NCI-H128 (cell line): ENCODE results near the gene ABCE1.
"Not testable (repeated sequence)": the region's sequence is repeated elsewhere in the genome, so short reads cannot be mapped to it uniquely, and the experiment has no call there.

Source experiments
- DNase-seq: peaks from one replicate; lab custom pipeline; 2025; ENCODE audit not compliant: unreplicated experiment; lab: John Stamatoyannopoulos, UW

ABCE1 gene

DNA sequence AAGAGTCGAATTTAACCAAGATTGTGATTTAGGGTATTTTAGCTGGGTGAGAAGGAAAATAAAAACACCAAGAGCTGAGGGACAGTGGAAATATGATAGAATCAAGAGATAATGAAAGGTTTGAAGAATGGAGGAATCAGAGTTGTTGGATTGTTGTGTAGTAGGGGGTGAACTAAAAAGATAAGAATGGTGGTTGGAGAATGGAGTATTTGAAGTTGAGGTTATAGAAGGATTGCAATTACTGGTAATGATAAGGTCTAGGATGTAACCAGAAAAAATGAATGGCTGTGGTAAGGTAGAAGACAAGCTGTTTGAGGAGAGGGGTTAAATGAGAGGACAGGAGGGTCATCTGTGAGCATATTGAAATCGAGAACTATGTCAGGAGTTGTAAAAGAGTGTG, 4.5 kb downstream of the ABCE1 start:
- no peak for DNase-seq

DNA sequence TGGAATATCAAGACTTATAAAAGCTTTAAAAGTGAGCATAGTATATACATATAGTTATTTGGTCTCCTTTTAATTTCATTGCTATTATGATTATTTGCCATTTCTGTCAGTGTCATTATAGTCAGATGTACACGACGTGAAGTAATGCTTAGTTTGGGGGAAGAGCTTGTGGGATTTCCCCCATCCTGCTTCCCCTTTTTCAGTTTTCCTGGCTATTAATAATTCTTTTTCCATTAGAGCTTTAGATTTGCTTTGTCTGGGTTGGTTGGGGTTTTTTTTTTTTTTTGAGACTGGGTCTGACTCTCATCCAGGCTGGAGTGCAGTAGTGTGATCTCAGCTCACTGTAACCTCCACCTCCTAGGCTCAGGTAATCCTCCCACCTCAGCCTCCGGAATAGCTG, 5.4 kb downstream of the ABCE1 start:
- no peak for DNase-seq

DNA sequence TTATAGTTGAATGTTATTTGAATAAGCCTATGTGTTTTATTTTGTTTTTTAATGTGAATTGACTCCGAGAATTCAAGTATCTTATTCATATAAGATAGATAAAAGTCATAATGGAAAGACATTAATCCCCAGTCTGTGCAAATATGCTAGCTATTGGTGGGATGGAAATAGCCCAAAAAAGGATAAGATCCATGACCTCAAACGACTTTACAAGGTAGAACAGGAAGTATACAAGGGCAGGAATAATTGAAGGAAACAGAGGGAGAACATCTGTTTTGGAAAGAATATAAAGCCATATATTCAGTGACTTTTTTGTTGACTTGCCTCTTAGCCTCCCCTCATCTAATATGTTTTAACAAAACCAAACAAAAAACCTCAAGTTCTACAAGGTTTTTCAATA, 9.0 kb downstream of the ABCE1 start:
- DNase-seq, result no peak

DNA sequence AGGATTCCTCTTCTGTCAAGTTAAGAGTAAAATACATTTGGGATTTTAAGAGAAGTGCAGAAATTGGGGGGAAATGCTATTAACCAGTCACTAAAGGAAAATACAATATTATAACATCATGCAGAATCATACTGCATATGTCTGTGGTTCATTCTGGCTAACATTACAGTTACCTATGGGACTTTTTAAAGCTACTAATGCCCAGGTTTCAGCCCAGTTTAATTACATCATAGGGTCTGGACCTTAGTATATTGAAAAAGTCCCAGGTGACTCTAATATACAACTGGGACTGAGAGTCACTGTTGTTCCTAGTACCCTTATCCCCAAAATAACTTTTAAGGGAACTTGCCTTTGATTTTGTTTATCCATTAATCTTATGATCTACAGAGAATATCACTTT, 10.0 kb downstream of the ABCE1 start:
- DNase-seq, result no peak

DNA sequence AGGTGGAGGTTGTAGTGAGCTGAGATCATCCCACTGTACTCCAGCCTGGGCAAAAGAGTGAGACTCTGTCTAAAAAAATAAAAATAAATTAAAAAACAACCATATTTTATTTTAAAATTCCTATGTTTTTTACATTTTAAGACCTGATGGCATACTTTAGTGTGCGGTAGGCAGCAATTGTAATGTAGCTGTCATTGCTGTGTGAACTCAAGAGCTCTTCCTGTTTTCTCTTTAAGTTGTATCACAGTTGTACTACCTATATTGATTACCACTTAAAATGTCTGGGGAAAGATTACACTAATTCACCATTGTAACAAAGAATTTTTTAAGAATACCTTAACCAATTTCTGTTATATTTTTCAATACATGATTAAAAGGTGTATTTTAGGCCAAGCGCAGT, 27.3 kb downstream of the ABCE1 start:
- DNase-seq, result no peak

DNA sequence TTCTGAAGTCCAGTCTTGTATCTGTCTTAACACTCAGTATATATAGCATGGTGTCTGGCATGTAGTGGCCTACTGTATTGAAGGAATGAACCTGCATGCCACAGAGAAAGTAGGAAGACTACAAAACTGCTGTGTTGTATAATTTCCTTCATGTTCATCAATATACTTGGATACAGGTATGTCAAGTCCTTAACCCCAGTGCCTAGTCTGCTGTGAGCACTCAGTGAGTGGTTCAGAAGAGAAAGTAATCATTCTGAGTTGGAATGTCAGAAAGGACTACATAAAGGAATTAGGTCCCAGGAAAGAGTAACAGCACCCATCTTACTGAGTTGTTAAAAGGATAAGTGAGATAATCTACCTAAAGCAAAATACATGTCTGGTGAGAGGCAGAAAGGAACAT, 32.0 kb downstream of the ABCE1 start:
- no peak for DNase-seq

DNA sequence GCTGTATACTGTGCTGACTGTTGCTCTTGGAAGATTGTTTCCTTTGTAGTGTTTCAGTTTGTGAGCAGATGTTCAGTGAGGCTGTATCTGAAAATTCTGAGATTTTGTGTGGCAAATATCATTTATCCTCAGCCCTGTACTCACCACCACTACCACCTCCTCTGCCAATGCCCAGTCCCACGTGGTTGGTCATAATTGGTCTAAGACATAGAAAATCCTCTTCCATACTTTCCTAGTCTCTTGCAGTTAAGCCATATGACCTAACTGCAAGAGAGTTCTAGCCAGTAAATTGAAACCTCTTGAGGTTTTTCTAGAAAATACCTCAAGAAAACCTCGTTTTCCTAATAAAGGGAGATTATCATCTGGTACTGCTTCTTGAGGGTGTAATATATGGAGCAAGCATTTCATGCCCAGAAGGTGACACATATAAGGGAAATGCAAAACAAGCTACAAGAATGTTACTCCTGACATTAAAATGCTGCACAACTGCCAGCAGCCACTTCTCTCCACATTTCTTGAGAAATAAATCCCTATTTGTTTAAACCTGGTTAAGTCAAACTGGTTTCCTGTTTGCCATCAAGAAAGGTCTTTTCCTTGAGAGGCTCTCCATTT, 32.8 kb downstream of the ABCE1 start:
- DNase-seq, result no peak

DNA sequence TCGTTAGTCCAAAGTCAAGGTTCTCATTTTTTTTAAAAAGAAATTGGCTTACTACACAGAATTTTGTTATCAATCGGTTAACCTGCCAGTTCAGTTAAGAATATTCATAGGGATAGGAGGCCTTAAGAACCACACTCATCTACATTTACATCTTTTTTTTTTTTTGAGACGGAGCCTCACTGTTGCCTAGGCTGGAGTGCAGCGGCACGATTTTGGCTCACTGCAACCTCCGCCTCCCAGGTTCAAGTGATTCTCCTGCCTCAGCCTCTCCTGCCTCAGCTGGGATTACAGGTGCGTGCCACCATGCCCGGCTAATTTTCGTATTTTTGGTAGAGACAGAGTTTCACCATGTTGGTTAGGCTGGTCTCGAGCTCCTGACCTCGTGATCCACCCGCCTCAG, 33.7 kb downstream of the ABCE1 start:
- no peak for DNase-seq

GRCh38 chr4:145132511-145133098, 34.5 kb downstream of the ABCE1 start:
- DNase-seq, result no peak

- DNase-seq, result not testable (repeated sequence)
Observed at GRCh38 chr4:145136219-145136618, 38.1 kb downstream of the ABCE1 start.

- DNase-seq, result no peak
Observed at GRCh38 chr4:145148980-145149379, 50.9 kb downstream of the ABCE1 start.

GRCh38 chr4:145153181-145153903, 55.2 kb downstream of the ABCE1 start:
- DNase-seq, result no peak

GRCh38 chr4:145153904-145154298, 55.8 kb downstream of the ABCE1 start:
- DNase-seq, result no peak

DNA sequence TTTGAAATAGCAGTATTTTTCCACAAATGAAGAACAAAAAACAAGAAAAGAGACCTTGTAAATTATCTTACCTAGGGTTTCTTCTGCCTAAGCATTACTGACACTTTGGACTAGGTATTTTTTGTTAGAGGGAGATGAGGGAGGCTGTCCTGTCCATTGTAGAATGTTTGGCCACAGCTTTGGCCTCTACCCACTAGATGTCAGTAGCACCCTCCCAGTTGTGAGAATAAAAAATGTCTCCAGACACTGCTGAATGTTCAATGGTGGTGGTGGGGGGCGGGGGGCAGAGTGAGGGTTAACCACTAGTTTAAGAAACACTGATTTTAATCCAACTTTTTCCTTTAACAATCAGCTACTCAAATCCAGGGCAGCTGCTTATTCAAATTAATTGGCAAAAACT, 56.5 kb downstream of the ABCE1 start:
- DNase-seq, result no peak

GRCh38 chr4:145155268-145155870, 57.3 kb downstream of the ABCE1 start:
- DNase-seq, result no peak

GRCh38 chr4:145156986-145157385, 58.9 kb downstream of the ABCE1 start:
- DNase-seq, result no peak

- DNase-seq, result no peak
Observed at GRCh38 chr4:145161549-145161948, 63.4 kb downstream of the ABCE1 start.

- no peak for DNase-seq
Observed at GRCh38 chr4:145167887-145168286, 69.8 kb downstream of the ABCE1 start.

DNA sequence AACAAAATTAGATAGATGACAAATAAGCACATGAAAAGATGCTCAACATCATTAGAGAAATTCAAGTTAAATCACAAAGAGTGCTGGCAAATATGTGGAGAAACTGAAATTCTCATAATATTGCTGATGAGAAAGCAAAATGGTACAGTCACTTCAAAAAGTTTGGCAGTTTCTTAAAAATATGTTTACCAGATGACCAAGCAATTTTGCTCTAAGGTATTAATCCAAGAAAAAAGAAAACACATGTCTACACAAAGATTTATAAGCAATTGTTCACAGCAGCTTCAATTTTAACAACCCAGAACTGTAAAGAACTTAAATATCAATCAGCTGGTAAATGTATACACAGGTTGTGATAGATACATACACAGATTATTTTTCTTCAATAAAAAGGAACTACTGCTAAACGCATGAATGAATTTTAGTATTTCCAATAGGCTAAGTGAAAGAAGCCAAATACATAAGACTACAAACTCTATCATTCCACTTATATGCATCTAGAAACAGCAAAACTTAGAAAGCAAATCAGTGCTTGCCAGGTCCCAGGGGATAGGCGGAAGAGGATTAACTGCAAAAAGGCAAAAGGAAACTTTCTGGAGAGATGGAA, 70.6 kb downstream of the ABCE1 start:
- DNase-seq, result no peak

GRCh38 chr4:145170223-145170622, 72.1 kb downstream of the ABCE1 start:
- no peak for DNase-seq

GRCh38 chr4:145171911-145172310, 73.8 kb downstream of the ABCE1 start:
- no peak for DNase-seq
